Measurements from ENCODE around the gene PIWIL4. TPM values are rescaled to one million over a fixed set of nuclear protein-coding genes. Genes with fewer than 3 reads are reported as not detected.

PIWIL4 gene
- total RNA-seq, 1 experiment from 2014 or later: not detected

- H3T11ph ChIP-seq (ENCODE audit: low read length): no peak overlapping the region
- no peak overlapping the region for H2BK5ac ChIP-seq (ENCODE audit: insufficient read length, low read length)
- no peak overlapping the region for H2BK15ac ChIP-seq (ENCODE audit: low read depth, low read length)
- H3K18ac ChIP-seq (ENCODE audit: insufficient read length, low read depth, low read length): no peak overlapping the region
- H3K23me2 ChIP-seq (ENCODE audit: insufficient read length, low read depth, low read length, poor library complexity, severe bottlenecking): no peaks in the 10 kb centered on the region
- H3K79me2 ChIP-seq (ENCODE audit: insufficient read depth, low read length): no peaks in the 10 kb centered on the region
- no peak overlapping the region for H3K27ac ChIP-seq (ENCODE audit: insufficient read length, low read depth, low read length)
- no peaks in the 10 kb centered on the region for H4K20me1 ChIP-seq (ENCODE audit: control insufficient read depth, insufficient read depth, insufficient read length)
- Mint-ChIP-seq H3K36me3 (ENCODE audit: insufficient read depth in 1 of 3, low read depth in 3 of 3) (no peaks in the 10 kb centered on the region), H3K4me3 (no peak overlapping the region), H3K4me1 (peaks cover 6% of the 10 kb centered on the region in 2 experiments), H3K27ac (no peak overlapping the region), H3K27me3 (ENCODE audit: low read depth) (peaks cover 18% of the 10 kb centered on the region), H3K9me3 (no peaks in the 10 kb centered on the region)
- DNase-seq: no peak
- no peak overlapping the region for H2AK5ac ChIP-seq (ENCODE audit: insufficient read length, low read length)
- no peaks in the 10 kb centered on the region for H3K4me1 ChIP-seq (ENCODE audit: insufficient read depth, low read length)
- H3K9me3 ChIP-seq (ENCODE audit: control insufficient read depth, low read depth, low read length): no peaks in the 10 kb centered on the region
- H3K27me3 ChIP-seq (ENCODE audit: insufficient read depth, low read length): no peaks in the 10 kb centered on the region
- no peak overlapping the region for H3K9ac ChIP-seq (ENCODE audit: extremely low read depth, insufficient read length, low read length)
- H4K8ac ChIP-seq (replicated peaks; ENCODE audit: insufficient read length, low read depth, low read length): no peak overlapping the region
- no peak overlapping the region for H4K91ac ChIP-seq (ENCODE audit: insufficient read length, low read depth, low read length)
- H2AFZ ChIP-seq (ENCODE audit: low read length): no peak overlapping the region
- WGBS (ENCODE audit: extremely low coverage, insufficient read length, low lambda C conversion rate): no CpG with 5 or more reads among the region's 5 CpGs
- no peak overlapping the region for H2BK120ac ChIP-seq (ENCODE audit: low read depth, low read length, poor library complexity, severe bottlenecking)
- no peak overlapping the region for H3K14ac ChIP-seq (ENCODE audit: insufficient read depth, low read length)
- H2BK12ac ChIP-seq (ENCODE audit: insufficient read length, low read depth, low read length): no peak overlapping the region
- H2BK20ac ChIP-seq (ENCODE audit: low read depth, low read length, poor library complexity, severe bottlenecking): no peak overlapping the region
- H3K4me2 ChIP-seq (ENCODE audit: insufficient read depth, insufficient read length, low read length): no peak overlapping the region
- H3K23ac ChIP-seq (ENCODE audit: insufficient read length, low read depth, low read length): no peak overlapping the region
- no peak overlapping the region for H4K5ac ChIP-seq (ENCODE audit: insufficient read length, low read depth, low read length)
- no peak overlapping the region for H3K56ac ChIP-seq (ENCODE audit: insufficient read length, low read depth, low read length)
- no peaks in the 10 kb centered on the region for H3K79me1 ChIP-seq (ENCODE audit: insufficient read depth, low read depth, low read length, poor library complexity, severe bottlenecking)
- no peak overlapping the region for H3K4ac ChIP-seq (ENCODE audit: low read depth, low read length)
- TF ChIP-seq CTCF (conservative IDR thresholded peaks at IDR 0.05): no peak
Observed at GRCh38 chr11:94584978-94585377, 17.8 kb downstream of the PIWIL4 start.
